ENCODE measurements around the gene TLK1. TPM values are rescaled to one million over a fixed set of nuclear protein-coding genes. Genes with fewer than 3 reads are reported as not detected.

The TLK1 gene
- total RNA-seq, 2 experiments from 2014 or later = 53.9 to 56.0 TPM

- Mint-ChIP-seq H3K4me3 (no peak overlapping the region), H3K9me3 (no peaks in the 10 kb centered on the region), H3K27ac (no peak overlapping the region), H3K4me1 (ENCODE audit: low read depth) (no peaks in the 10 kb centered on the region), H3K36me3 (ENCODE audit: low read depth) (no peaks in the 10 kb centered on the region), H3K27me3 (no peaks in the 10 kb centered on the region)
- intact Hi-C loops (cut with micrococcal nuclease) = no loop called here
- ChIA-PET CTCF (no interaction called here), POLR2A (no interaction called here)
- no peak for ATAC-seq
- no peak for DNase-seq
- TF ChIP-seq, protein P1, sequence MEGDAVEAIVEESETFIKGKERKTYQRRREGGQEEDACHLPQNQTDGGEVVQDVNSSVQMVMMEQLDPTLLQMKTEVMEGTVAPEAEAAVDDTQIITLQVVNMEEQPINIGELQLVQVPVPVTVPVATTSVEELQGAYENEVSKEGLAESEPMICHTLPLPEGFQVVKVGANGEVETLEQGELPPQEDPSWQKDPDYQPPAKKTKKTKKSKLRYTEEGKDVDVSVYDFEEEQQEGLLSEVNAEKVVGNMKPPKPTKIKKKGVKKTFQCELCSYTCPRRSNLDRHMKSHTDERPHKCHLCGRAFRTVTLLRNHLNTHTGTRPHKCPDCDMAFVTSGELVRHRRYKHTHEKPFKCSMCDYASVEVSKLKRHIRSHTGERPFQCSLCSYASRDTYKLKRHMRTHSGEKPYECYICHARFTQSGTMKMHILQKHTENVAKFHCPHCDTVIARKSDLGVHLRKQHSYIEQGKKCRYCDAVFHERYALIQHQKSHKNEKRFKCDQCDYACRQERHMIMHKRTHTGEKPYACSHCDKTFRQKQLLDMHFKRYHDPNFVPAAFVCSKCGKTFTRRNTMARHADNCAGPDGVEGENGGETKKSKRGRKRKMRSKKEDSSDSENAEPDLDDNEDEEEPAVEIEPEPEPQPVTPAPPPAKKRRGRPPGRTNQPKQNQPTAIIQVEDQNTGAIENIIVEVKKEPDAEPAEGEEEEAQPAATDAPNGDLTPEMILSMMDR (IDR thresholded peaks at IDR 0.05) = no peak
Measured at GRCh38 chr2:171187819-171188218, 27.1 kb upstream of the TLK1 start.

- CTCF ChIA-PET = interaction anchor here (1.0 kb wide), 1 partner anchor 258 kb away, joined by 3 read pairs; the partner anchor contains the start of gene GORASP2
- H3K4me1 Mint-ChIP-seq (ENCODE audit: low read depth) = no peaks in the 10 kb centered on the region
- TF ChIP-seq, protein P1 (IDR thresholded peaks at IDR 0.05) = no peak
- no peak for DNase-seq
- no peak overlapping the region for H3K27ac Mint-ChIP-seq
- H3K27me3 Mint-ChIP-seq = no peaks in the 10 kb centered on the region
- intact Hi-C loops (cut with micrococcal nuclease) = no loop called here
- H3K36me3 Mint-ChIP-seq (ENCODE audit: low read depth) = no peaks in the 10 kb centered on the region
- no peaks in the 10 kb centered on the region for H3K9me3 Mint-ChIP-seq
- POLR2A ChIA-PET = no interaction called here
- ATAC-seq = no peak
- no peak overlapping the region for H3K4me3 Mint-ChIP-seq
Measured at GRCh38 chr2:171187177-171187576, 26.5 kb upstream of the TLK1 start.

- no peaks in the 10 kb centered on the region for H3K36me3 Mint-ChIP-seq (ENCODE audit: low read depth)
- H3K27ac Mint-ChIP-seq = no peak overlapping the region
- ChIA-PET CTCF (no interaction called here), POLR2A (no interaction called here)
- intact Hi-C loops (cut with micrococcal nuclease) = no loop called here
- H3K27me3 Mint-ChIP-seq = peaks cover 2% of the 10 kb centered on the region
- DNase-seq (no peak), ATAC-seq (no peak)
- TF ChIP-seq, protein P1 (IDR thresholded peaks at IDR 0.05) = no peak
- H3K9me3 Mint-ChIP-seq = no peaks in the 10 kb centered on the region
- H3K4me1 Mint-ChIP-seq (ENCODE audit: low read depth) = peaks cover 2% of the 10 kb centered on the region
- no peak overlapping the region for H3K4me3 Mint-ChIP-seq
Measured at GRCh38 chr2:171185941-171186340, 25.2 kb upstream of the TLK1 start.

DNA sequence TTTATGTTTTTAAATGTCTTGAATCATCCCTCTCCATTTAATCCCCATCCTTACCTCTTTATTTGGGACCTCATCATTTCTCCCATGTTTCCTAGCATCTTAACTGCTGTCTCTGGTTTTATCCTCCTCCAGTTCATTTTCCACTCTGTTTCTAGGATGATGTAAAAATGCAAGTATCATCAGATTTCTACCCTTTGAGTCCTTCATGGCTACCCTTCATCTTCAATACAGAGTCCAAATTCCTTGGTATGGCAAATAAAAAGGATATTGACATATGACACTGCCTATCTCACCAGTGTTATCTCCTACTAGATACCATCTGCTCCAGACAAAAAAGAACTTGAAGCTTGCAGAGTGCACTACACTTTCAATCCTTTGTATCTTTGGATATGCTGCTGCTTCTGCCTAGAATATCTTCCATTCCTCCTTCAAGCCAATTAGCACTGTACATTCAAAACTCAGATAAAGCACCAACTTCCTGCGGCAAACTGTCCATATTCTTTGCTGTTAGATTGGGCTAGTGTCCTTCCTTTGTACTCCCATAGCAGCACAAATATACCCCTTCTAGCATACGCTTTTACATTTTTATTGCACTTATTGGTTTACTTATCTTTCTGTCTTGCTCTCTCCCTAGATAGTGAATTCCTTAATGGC is 24.6 kb upstream of the TLK1 start:
- Mint-ChIP-seq H3K36me3 (ENCODE audit: low read depth) (no peaks in the 10 kb centered on the region), H3K27ac (no peak overlapping the region), H3K4me1 (ENCODE audit: low read depth) (peaks cover 7% of the 10 kb centered on the region), H3K4me3 (no peak overlapping the region), H3K9me3 (no peaks in the 10 kb centered on the region), H3K27me3 (peaks cover 2% of the 10 kb centered on the region)
- intact Hi-C loops (cut with micrococcal nuclease) = no loop called here
- ChIA-PET CTCF (no interaction called here), POLR2A (no interaction called here)
- TF ChIP-seq, protein P1 (IDR thresholded peaks at IDR 0.05) = no peak
- DNase-seq (no peak), ATAC-seq (no peak)

DNA sequence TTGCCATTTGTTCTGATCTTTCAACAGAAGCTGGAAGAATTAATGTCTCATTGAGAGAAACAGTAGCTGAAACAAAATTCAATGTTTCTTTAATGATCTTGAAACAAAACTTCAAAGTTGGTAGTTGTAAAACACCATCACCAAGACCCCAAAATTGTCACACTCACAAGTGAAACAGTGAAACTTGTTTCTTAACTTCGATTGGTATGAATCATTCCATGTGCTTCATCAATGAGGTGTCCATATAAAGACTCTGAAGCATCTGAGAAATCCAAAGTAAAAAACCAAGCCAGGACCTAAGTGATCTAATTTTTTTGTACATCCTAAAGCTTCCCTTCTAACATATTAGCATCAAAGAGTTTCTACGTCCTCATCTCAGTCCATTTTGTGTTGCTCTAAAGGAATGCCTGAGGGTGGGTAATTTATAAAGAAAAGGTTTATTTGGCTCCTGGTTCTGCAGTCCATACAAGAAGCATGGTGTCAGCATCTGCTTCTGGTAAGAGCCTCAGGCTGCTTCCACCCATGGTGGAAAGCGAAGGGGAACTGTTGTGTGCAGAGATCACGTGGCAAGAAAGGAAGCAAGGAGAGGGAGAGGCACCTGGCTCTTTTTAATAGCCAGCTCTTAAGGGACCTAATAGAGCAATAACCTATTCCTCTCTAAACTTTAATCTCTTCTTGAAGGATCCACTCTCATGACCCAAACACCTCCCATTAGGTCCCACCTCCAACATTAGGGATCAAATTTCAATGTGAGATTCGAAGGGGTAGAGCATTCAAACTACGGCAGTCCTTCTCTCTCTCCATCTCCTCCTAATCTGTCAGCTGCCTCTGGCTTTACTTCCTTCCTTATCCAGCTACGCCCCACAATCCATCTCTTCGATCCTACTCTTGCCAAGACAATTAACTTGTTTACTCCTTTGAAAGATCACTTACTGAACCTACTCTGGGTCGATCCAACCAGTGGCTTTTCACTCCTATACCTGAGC is 20.7 kb upstream of the TLK1 start:
- no peaks in the 10 kb centered on the region for H3K36me3 Mint-ChIP-seq (ENCODE audit: low read depth)
- peaks cover 2% of the 10 kb centered on the region for H3K27me3 Mint-ChIP-seq
- H3K4me3 Mint-ChIP-seq = no peak overlapping the region
- H3K27ac Mint-ChIP-seq = no peak overlapping the region
- ATAC-seq (no peak), DNase-seq (no peak)
- intact Hi-C loops (cut with micrococcal nuclease) = no loop called here
- no peaks in the 10 kb centered on the region for H3K9me3 Mint-ChIP-seq
- H3K4me1 Mint-ChIP-seq (ENCODE audit: low read depth) = peaks cover 9% of the 10 kb centered on the region
- TF ChIP-seq, protein P1 (IDR thresholded peaks at IDR 0.05) = no peak
- ChIA-PET POLR2A (no interaction called here), CTCF (no interaction called here)
